ENCODE results near the gene HELZ2. TPM values are rescaled to one million over a fixed set of nuclear protein-coding genes. Genes with fewer than 3 reads are reported as not detected.

HELZ2 gene
- total RNA-seq, 2 donors from 2014 or later, result 37.1 to 46.1 TPM

- Histone ChIP-seq H3K27me3 (replicated peaks; ENCODE audit: insufficient read depth) (no peaks in the 10 kb centered on the region), H3K36me3 (no peaks in the 10 kb centered on the region), H3K4me1 (replicated peaks) (peaks cover 4% of the 10 kb centered on the region), H3K4me3 (no peak overlapping the region), H3K9me3 (no peaks in the 10 kb centered on the region), H3K27ac (no peak overlapping the region)
- DNase-seq (ENCODE audit: low spot score), result no peak
- intact Hi-C loops (cut with DNase I), result no loop called here
- TF ChIP-seq CTCF (IDR thresholded peaks at IDR 0.05) (no peak), POLR2A (IDR thresholded peaks at IDR 0.05) (no peak)
- 84% methylated on average over 9 of the region's 9 CpGs for WGBS
These were observed 46.9 kb downstream of the HELZ2 start for GRCh38 chr20:63527184-63527583.

DNA sequence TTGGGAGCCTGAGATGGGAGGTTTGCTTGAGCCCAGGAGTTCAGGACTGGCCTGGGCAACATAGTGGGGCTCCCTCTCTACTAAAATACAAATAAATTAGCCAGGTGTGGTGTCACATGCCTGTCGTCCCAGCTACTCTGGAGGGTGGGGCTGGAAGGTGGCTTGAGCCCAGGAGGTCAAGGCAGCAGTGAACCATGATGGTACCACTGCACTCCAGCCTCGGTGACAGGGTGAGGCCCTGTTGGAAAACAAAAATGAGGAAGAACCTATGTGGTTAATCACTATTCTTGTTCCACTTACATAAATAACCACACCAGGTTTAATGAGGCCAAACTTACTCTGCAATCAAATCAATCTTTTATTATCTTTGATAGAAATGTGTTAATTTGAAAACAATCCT is 48.1 kb downstream of the HELZ2 start:
- no peak for DNase-seq (ENCODE audit: low spot score)
- intact Hi-C loops (cut with DNase I), result no loop called here
- TF ChIP-seq CTCF (IDR thresholded peaks at IDR 0.05), result no peak
- TF ChIP-seq POLR2A (IDR thresholded peaks at IDR 0.05), result no peak
- TF ChIP-seq POLR2AphosphoS5 (IDR thresholded peaks at IDR 0.05), result no peak
- H3K27ac ChIP-seq, result no peak overlapping the region
- no peaks in the 10 kb centered on the region for H3K27me3 ChIP-seq (replicated peaks; ENCODE audit: insufficient read depth)
- peaks cover 10% of the 10 kb centered on the region for H3K4me1 ChIP-seq (replicated peaks)
- H3K9me3 ChIP-seq, result no peaks in the 10 kb centered on the region
- H3K4me3 ChIP-seq, result no peak overlapping the region
- no peaks in the 10 kb centered on the region for H3K36me3 ChIP-seq
- WGBS, result 22% methylated on average over 2 of the region's 2 CpGs

DNA sequence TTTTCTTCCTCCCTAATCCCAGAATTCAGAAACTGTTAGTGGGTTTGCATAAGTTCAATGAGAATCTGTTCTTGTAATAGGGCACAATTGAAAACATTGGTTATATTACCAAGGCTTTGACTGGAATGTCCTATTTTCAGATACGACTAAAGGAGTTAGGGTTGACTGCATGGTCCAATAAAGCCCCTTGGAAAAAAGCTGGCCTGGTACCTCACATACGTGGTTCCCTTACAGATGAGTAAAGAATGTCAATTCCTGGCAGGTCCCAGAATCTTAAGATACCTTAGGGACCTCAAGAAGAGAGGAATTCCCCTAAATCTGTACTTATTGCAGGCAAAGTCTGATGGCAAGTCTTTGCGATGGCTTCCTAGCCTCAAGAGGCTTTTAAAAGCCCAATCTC is 48.9 kb downstream of the HELZ2 start:
- Histone ChIP-seq H3K4me3 (no peak overlapping the region), H3K9me3 (no peaks in the 10 kb centered on the region), H3K36me3 (no peaks in the 10 kb centered on the region), H3K4me1 (replicated peaks) (peaks cover 10% of the 10 kb centered on the region), H3K27me3 (replicated peaks; ENCODE audit: insufficient read depth) (no peaks in the 10 kb centered on the region), H3K27ac (no peak overlapping the region)
- DNase-seq (ENCODE audit: low spot score), result no peak
- TF ChIP-seq CTCF (IDR thresholded peaks at IDR 0.05) (no peak), POLR2A (IDR thresholded peaks at IDR 0.05) (no peak), POLR2AphosphoS5 (IDR thresholded peaks at IDR 0.05) (no peak)
- WGBS, result 48% methylated on average over 3 of the region's 3 CpGs
- intact Hi-C loops (cut with DNase I), result no loop called here

Other genes with a start within 250 kb of the HELZ2 start
- 1 to 10 TPM in 1 of 2 donors, not detected in 1; 7.2 TPM for gene CHRNA4, start 212.9 kb downstream of the HELZ2 start, total RNA-seq
- gene KCNQ2, start 101.6 kb downstream of the HELZ2 start, total RNA-seq, result 10 to 100 TPM in 1 of 2 donors, under 1 TPM in 1; 0.46 to 35.6 TPM
- gene EEF1A2, start 75.2 kb downstream of the HELZ2 start, total RNA-seq, result 10 to 100 TPM; 13.4 to 20.9 TPM
- 100 to 1,000 TPM; 602 to 609 TPM for gene PPDPF, start 53.5 kb downstream of the HELZ2 start, total RNA-seq
- gene PTK6, start 36.9 kb downstream of the HELZ2 start, total RNA-seq, result 1 to 10 TPM in 1 of 2 donors, under 1 TPM in 1; 0.77 to 1.1 TPM
- gene SRMS, start 26.5 kb downstream of the HELZ2 start, total RNA-seq, result 1 to 10 TPM in 1 of 2 donors, under 1 TPM in 1; 0.34 to 1.6 TPM
- gene FNDC11, start 20.1 kb downstream of the HELZ2 start, total RNA-seq, result 10 to 100 TPM in 1 of 2 donors, 1 to 10 TPM in 1; 1.8 to 12.1 TPM
- gene GMEB2, start 52.9 kb upstream of the HELZ2 start, total RNA-seq, result 10 to 100 TPM; 18.4 to 27.9 TPM
- gene STMN3, start 79.2 kb upstream of the HELZ2 start, total RNA-seq, result 10 to 100 TPM; 21.2 to 24.5 TPM
- 10 to 100 TPM; 21.8 to 42.6 TPM for gene RTEL1, start 84.1 kb upstream of the HELZ2 start, total RNA-seq
- 10 to 100 TPM in 1 of 2 donors, 1 to 10 TPM in 1; 6.7 to 12.2 TPM for gene TNFRSF6B, start 122.4 kb upstream of the HELZ2 start, total RNA-seq
- 10 to 100 TPM; 36.8 to 50.8 TPM for gene ARFRP1, start 133.7 kb upstream of the HELZ2 start, total RNA-seq
- gene ZGPAT, start 133.8 kb upstream of the HELZ2 start, total RNA-seq, result 10 to 100 TPM; 29.3 to 55.5 TPM
- gene LIME1, start 162.4 kb upstream of the HELZ2 start, total RNA-seq, result 10 to 100 TPM; 35.0 to 44.4 TPM
- gene SLC2A4RG, start 165.5 kb upstream of the HELZ2 start, total RNA-seq, result 100 to 1,000 TPM; 140 to 155 TPM